T-helper 1 cell treated with Interleukin-12 subunit alpha and Interleukin-12 subunit beta and Interleukin-4 antibody, amounts not matched to agents 30 μg/mL and 1 μg/mL, for 36 hours (primary cell): ENCODE data around the gene DNAL4.
"Not testable (repeated sequence)": the region's sequence is repeated elsewhere in the genome, so short reads cannot be mapped to it uniquely, and the experiment has no call there.

ENCODE experiments used
- H3K27ac Mint-ChIP-seq: one replicate; pipeline ENCODE4 v1.8.0; 2021; ENCODE audit warnings: mild to moderate bottlenecking, mixed read lengths
- H3K27me3 Mint-ChIP-seq: one replicate; pipeline ENCODE4 v1.8.0; 2021; ENCODE audit warnings: low read depth, mixed read lengths
- H3K36me3 Mint-ChIP-seq: one replicate; pipeline ENCODE4 v1.8.0; 2021; ENCODE audit warnings: low read depth, mixed read lengths
- H3K4me1 Mint-ChIP-seq: one replicate; pipeline ENCODE4 v1.8.0; 2021; ENCODE audit warnings: low read depth, mixed read lengths
- H3K4me3 Mint-ChIP-seq: one replicate; pipeline ENCODE4 v1.8.0; 2021; ENCODE audit warnings: mild to moderate bottlenecking, moderate library complexity, mixed read lengths
- H3K9me3 Mint-ChIP-seq: one replicate; pipeline ENCODE4 v1.8.0; 2021; ENCODE audit warnings: mixed read lengths

The DNAL4 gene

DNA sequence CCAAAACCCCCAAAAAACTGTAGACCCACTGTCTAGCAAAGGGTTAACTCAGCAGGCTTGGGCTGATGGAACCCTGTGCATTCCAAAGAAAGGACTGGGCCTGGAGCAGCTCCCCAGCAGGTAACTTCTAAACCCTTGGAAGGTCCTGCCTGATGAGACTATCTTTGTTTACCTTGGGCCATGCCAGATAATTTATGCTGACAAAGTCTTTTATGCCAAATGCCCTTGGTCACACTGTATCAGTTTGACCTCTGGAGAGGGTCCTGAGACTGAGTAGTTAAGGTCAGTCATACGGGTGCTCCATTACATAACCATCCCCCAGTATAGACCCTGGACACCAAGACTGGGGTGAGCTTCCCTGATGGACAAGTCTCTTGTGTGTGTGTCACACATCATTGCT lies 21.9 kb upstream of the DNAL4 start:
- H3K4me3 Mint-ChIP-seq, result no peak overlapping the region
- no peaks in the 10 kb centered on the region for H3K36me3 Mint-ChIP-seq
- peaks cover 10% of the 10 kb centered on the region for H3K27me3 Mint-ChIP-seq
- H3K4me1 Mint-ChIP-seq, result no peaks in the 10 kb centered on the region
- no peaks in the 10 kb centered on the region for H3K9me3 Mint-ChIP-seq
- no peak overlapping the region for H3K27ac Mint-ChIP-seq

DNA sequence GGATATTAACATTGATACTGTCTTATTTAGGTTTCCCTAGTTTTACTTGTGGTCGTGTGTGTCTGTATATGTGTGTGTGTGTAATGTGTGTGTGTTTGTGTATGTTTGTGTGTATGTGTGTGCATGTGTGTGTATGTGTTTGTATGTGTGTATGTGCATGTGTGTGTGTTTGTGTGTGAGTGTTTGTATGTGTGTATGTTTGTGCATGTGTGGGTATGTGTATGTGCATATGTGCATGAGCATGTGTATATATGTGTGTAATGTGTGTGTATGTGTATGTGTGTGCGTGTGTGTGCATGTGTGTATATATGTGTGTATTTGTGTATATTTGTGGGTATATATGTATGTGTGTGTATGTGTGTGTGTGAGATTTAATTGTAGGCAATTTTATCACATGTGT lies 17.3 kb upstream of the DNAL4 start:
- Mint-ChIP-seq H3K27ac (no peak overlapping the region), H3K9me3 (peaks cover 9% of the 10 kb centered on the region), H3K4me3 (no peak overlapping the region), H3K36me3 (no peaks in the 10 kb centered on the region), H3K4me1 (no peaks in the 10 kb centered on the region), H3K27me3 (peaks cover 6% of the 10 kb centered on the region)

DNA sequence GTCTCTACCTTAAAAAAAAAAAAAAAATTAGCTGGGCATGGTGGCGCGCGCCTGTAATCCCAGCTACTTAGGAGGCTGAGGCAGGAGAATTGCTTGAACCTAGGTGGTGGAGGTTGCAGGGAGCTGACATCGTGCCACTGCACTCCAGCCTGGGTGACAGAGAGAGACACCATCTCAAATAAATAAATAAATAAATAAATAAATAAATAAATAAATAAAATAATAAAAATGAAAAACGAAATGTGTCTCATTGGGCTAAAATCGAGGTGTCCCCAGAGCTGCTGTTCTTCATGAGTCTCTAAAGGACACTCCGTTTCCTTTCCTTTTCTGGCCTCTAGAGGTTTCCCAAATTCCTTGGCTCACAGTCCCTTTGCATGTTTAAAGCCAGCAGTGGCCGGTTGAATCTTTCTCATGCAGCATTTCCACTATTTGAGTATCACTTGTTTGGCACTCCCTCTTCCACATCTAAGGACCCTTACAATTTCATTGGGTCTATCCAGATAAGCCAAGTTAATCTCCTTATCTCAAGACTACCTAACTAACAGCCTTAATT lies 11.2 kb upstream of the DNAL4 start:
- not testable (repeated sequence) for H3K27ac Mint-ChIP-seq, H3K4me3 Mint-ChIP-seq, H3K4me1 Mint-ChIP-seq, H3K9me3 Mint-ChIP-seq, H3K36me3 Mint-ChIP-seq
- peaks cover 24% of the 10 kb centered on the region for H3K27me3 Mint-ChIP-seq

DNA sequence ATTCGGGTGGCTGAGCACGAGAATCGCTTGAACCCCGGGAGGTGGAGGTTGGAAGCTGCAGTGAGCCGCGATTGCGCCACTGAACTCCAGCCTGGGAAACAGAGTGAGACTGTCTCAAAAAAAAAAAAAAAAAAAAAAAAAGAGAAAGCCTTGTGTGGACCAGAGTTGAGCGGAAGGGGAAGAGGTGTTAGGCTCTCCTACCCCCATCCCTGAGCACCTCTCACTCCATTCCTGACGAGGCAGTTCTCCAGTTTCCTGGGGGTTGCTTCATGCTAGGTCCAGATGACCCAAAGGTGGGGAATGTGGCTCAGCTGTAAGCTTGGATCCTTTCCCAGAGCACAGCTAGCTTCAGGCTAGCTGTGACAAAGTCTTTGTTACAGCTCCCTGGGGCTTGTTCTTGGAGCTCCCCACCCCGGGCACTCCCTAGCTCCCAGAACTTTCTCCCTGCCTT lies 8.8 kb upstream of the DNAL4 start:
- H3K36me3 Mint-ChIP-seq, result peaks cover 2% of the 10 kb centered on the region
- H3K27me3 Mint-ChIP-seq, result peaks cover 31% of the 10 kb centered on the region
- peaks cover 3% of the 10 kb centered on the region for H3K9me3 Mint-ChIP-seq
- no peak overlapping the region for H3K4me3 Mint-ChIP-seq
- H3K4me1 Mint-ChIP-seq, result peaks cover 8% of the 10 kb centered on the region
- H3K27ac Mint-ChIP-seq, result no peak overlapping the region

DNA sequence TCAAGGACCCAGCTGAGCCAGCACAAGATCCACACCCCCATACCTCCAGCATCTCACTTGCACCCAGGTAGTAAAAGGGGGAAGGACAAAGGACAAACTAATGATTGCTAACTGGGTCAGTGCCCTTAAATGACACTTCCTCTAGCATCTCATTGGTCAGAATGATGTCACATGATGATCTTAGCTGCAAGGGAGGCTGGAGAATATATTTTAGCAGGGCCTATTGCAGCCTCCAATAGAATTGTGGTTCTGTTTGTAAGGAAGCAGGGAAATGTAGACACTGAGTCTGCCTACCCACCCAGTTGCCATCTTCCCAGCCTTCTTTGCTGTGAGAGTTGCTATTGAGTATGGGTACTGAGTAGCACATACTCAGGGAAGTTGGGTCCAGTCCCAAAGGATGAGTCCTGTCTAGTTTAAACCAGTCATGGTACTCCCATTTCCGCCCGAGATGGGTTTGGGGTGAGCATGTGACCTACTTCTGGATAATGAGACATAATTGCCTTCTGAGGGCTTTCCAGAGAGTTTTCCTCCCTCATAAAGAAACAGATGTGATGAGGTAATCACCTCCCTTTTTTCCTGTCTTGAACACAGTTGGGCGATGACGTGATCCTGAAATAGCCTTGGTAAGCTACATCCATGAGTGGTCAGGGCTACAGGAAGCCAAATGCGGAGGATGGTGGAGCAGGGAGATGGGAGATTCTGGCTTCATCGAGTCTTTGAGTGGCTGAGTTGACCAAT lies 5.5 kb upstream of the DNAL4 start:
- Mint-ChIP-seq H3K4me3 (no peak overlapping the region), H3K27me3 (peaks cover 39% of the 10 kb centered on the region), H3K36me3 (peaks cover 2% of the 10 kb centered on the region), H3K9me3 (peaks cover 3% of the 10 kb centered on the region), H3K27ac (no peak overlapping the region), H3K4me1 (peaks cover 14% of the 10 kb centered on the region)

DNA sequence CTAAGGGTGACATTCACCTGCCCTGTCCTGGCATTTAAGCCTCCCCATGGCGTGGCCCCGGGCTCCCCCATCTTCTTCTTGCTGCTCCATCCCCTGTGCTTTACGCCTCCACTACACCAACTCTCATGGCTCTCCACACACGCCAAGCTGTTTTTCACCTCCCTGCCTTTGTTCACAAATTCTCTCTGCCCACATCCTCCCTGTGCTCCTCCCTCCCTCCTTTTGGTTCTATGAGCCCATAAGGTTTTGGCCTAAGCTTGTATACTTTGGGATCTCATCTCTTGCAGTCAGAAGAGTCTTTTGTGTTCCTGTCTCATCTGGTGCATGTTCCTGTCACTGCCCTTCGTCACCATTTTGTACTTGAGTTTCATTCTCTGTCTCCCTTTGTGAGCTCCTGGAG lies 4.6 kb upstream of the DNAL4 start:
- Mint-ChIP-seq H3K27me3 (peaks cover 36% of the 10 kb centered on the region), H3K27ac (no peak overlapping the region), H3K4me3 (no peak overlapping the region), H3K4me1 (peaks cover 18% of the 10 kb centered on the region), H3K9me3 (peaks cover 3% of the 10 kb centered on the region), H3K36me3 (peaks cover 2% of the 10 kb centered on the region)

DNA sequence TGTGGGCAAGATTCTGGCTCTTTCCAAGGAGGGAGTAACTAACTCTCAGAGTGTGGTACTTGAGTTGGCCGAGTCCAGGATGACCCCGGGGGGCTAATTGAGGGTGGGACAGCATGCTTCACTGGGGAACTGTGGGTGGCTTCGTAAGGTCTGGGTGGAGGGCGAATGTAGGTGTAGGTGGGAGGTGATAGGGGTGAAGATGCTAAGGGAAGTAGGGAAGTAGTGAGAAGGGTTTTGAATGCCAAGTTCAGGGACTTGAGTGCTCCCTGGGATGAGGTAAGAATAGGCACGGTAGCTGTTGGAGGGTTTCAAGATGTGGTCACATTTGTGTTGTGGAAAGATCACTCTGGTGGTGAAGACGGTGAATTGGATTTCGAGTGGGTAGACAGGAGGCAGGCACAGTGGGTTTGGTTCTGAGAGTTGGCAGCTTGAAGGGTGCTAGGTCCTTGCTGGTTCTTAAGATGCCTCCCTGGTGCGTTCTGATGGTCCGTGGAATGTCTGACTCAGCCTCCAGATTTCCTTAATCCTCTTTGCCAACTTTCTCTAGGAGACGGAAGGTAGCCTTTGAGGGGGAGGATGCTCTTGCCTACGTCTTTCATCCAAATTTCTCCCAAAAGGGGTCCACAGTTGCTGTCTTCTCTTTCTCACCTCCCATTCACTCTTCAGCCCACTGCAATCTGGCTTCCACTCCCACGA lies 2.5 kb upstream of the DNAL4 start:
- peaks cover 2% of the 10 kb centered on the region for H3K36me3 Mint-ChIP-seq
- H3K27me3 Mint-ChIP-seq, result peaks cover 22% of the 10 kb centered on the region
- H3K4me1 Mint-ChIP-seq, result peaks cover 25% of the 10 kb centered on the region
- no peak overlapping the region for H3K4me3 Mint-ChIP-seq
- H3K9me3 Mint-ChIP-seq, result peaks cover 3% of the 10 kb centered on the region
- H3K27ac Mint-ChIP-seq, result no peak overlapping the region

DNA sequence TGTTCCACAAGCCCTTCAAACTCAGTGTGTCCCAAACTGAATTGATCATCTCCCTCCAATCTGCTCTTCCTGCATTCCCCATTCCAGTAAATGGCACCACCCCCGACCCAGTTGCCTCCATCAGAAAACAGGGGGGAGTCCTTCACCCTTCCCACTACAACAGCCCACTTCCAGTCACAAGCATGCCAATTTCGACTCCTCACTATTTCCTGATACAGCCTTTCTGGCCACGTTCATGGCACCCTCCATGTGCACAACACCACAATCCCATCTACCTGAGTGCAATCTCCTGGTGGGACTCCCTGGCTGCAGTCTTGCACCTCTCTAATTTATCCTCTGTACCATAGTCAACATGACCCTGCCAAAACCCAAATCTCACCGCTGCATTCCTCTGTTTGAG lies 1.6 kb upstream of the DNAL4 start:
- peak overlapping the region; percentile 36 for H3K4me3 Mint-ChIP-seq
- no peak overlapping the region for H3K27ac Mint-ChIP-seq
- H3K27me3 Mint-ChIP-seq, result peaks cover 15% of the 10 kb centered on the region
- peaks cover 2% of the 10 kb centered on the region for H3K36me3 Mint-ChIP-seq
- H3K4me1 Mint-ChIP-seq, result peaks cover 25% of the 10 kb centered on the region
- peaks cover 3% of the 10 kb centered on the region for H3K9me3 Mint-ChIP-seq

DNA sequence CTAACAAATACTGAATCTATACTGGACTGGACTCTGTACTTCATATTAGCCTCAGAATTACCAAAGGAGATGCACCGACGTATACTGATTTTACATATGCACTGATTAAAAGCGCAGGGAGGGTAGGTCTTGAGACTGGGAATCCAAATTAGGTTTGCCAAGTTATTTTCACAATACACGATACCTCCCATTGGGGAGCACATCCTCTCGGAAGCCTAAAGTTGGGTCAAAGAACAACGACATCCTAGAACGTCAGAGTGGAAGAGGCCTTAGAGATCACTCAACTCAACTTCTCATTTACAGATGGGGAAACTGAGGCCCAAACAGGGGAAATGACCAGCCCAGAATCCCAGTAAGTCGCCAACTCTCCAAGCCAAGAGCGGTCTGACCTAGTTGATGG lies 626 bp downstream of the DNAL4 start:
- Mint-ChIP-seq H3K36me3 (no peaks in the 10 kb centered on the region), H3K4me1 (peaks cover 19% of the 10 kb centered on the region), H3K27me3 (peaks cover 9% of the 10 kb centered on the region), H3K9me3 (no peaks in the 10 kb centered on the region), H3K4me3 (peak overlapping the region; percentile 88), H3K27ac (peak overlapping the region; percentile 68)

DNA sequence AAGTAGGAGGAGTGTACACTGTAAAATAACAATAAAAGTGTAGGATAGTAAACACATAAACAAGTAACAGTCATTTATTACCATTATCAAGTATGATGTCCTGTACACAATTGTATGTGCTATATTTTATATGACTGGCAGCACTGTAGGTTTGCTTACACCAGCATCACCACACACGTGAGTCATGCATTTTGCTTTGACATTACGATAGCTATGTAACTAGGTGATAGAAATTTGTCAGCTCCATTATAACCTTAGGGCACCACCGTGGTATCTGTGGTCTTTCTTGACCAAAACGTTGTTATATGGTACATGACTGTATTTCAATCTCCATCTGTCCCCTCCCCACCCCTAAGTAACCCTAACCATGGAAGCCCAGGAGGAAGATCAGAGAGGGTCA lies 1.1 kb downstream of the DNAL4 start:
- Mint-ChIP-seq H3K9me3 (no peaks in the 10 kb centered on the region), H3K27me3 (peaks cover 8% of the 10 kb centered on the region), H3K4me1 (peaks cover 17% of the 10 kb centered on the region), H3K36me3 (no peaks in the 10 kb centered on the region), H3K27ac (peak overlapping the region; percentile 68), H3K4me3 (peak overlapping the region; percentile 88)

DNA sequence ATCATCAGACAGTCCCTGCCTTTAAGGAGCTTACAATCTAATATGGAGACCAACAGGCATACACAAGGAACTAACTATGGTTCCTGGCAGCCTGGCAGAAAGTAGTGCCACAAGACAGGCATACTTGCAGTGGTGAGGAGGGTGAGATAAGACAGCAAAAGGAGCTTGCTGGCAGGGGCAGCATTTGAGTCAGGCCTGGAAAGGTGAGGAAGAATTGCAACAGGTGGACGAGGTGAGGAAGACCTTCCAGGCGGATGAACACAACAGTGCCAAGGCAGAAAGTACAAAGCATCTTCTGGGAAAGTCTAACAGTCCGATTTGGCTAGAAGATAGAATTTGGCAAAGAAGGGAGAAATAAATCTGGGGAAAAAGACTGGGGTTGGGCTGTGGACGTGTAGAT lies 4.3 kb downstream of the DNAL4 start:
- Mint-ChIP-seq H3K27ac (no peak overlapping the region), H3K4me1 (peaks cover 13% of the 10 kb centered on the region), H3K27me3 (no peaks in the 10 kb centered on the region), H3K4me3 (no peak overlapping the region), H3K9me3 (no peaks in the 10 kb centered on the region), H3K36me3 (no peaks in the 10 kb centered on the region)

DNA sequence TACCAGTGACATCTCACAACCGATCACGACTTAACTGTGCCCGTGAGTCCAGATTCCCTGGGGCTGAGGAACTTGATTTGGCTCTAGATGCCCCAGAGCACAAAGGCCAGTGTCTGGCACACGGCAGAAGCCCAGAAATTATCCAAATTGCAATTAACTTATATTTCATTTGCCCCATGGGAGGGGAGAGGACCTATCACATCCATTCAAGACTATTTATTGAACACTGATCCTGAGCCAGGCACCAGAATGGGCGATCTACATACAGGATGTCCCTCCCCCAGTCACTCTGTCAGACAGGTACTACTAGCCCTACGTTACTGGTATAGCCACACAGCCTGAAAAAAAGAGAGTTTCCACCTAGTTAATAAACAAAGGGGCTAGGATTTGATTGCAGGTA lies 5.1 kb downstream of the DNAL4 start:
- no peak overlapping the region for H3K4me3 Mint-ChIP-seq
- H3K27ac Mint-ChIP-seq, result no peak overlapping the region
- peaks cover 8% of the 10 kb centered on the region for H3K4me1 Mint-ChIP-seq
- H3K36me3 Mint-ChIP-seq, result no peaks in the 10 kb centered on the region
- no peaks in the 10 kb centered on the region for H3K27me3 Mint-ChIP-seq
- H3K9me3 Mint-ChIP-seq, result no peaks in the 10 kb centered on the region

DNA sequence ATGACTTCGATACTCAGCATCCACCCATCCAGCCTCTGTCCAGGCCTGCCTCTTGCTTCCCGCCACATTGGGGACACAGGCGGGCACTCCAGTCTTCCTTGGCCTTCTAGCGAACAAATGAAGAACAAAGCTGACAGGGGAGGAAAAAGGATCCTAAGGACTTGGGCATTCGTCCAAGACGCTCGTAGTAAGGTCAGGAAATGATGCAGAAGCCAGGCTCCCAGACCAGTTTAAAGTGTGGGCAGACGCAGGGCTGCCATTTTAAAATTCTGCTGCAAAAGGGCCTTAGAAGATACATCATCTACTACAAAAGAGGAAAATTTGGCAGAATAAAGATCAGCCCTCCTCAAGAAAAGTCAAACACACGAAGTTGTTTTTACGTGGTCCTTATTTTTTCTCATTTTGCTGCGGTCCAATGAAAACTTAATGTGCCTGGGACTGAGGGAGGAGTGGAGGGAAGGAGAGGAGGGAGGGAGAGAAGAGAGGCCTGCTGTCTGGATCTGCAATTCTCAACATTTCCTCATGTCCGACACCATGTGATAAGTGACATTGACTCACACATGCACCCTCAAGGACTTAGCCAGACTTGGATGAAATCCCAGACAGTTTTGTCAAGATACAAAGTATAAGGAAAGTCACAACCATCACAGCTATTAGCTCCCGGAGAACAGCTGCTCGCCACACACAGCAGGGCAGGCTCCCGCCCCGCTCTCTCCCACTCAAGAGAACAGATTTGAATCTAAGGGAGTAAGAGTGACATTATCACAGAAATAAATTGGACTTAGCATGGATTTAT lies 5.7 kb downstream of the DNAL4 start:
- Mint-ChIP-seq H3K4me3 (no peak overlapping the region), H3K27me3 (no peaks in the 10 kb centered on the region), H3K36me3 (no peaks in the 10 kb centered on the region), H3K27ac (no peak overlapping the region), H3K4me1 (peaks cover 5% of the 10 kb centered on the region), H3K9me3 (no peaks in the 10 kb centered on the region)

DNA sequence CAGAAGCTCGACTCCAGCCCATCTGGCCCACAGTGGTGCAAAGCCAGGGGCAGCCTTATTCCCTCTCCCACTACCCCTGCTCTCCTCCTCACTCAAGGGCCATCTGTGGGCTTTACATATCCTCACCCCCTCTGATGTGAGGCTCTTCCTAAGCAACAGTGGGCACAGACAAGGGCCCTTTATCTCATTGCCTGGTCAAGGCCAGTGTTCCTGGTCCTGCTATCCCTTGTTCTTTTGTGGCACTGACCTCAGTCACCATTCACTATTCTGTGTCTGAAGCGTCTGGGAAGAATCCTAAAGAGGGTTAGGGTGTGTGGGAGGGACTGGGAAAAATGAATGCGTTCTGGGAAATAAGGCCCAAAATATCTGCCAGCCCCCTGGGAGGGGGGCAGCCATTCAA lies 7.3 kb downstream of the DNAL4 start:
- Mint-ChIP-seq H3K36me3 (no peaks in the 10 kb centered on the region), H3K27me3 (no peaks in the 10 kb centered on the region), H3K4me1 (peaks cover 3% of the 10 kb centered on the region), H3K27ac (no peak overlapping the region), H3K9me3 (no peaks in the 10 kb centered on the region), H3K4me3 (no peak overlapping the region)
